ENCODE data around the gene CYFIP2. TPM values are rescaled to one million over a fixed set of nuclear protein-coding genes. Genes with fewer than 3 reads are reported as not detected.

Gene CYFIP2
- total RNA-seq, 1 donor from 2014 or later = 36.6 TPM

GRCh38 chr5:157443041-157443549, 177.2 kb downstream of the CYFIP2 start:
- no peaks in the 10 kb centered on the region for H3K4me1 ChIP-seq
- DNase-seq (no peak), ATAC-seq (no peak)
- intact Hi-C loops (cut with DNase I) = no loop called here
- H3K27ac ChIP-seq = no peak overlapping the region
- TF ChIP-seq CTCF (IDR thresholded peaks at IDR 0.05) = no peak
- H3K27me3 ChIP-seq (ENCODE audit: low read depth) = no peaks in the 10 kb centered on the region
- H3K4me3 ChIP-seq = no peak overlapping the region
- H3K9me3 ChIP-seq = no peaks in the 10 kb centered on the region
- H3K36me3 ChIP-seq = no peaks in the 10 kb centered on the region

GRCh38 chr5:157444224-157444623, 178.3 kb downstream of the CYFIP2 start:
- Histone ChIP-seq H3K27ac (no peak overlapping the region), H3K9me3 (no peaks in the 10 kb centered on the region), H3K4me3 (no peak overlapping the region), H3K27me3 (ENCODE audit: low read depth) (no peaks in the 10 kb centered on the region), H3K36me3 (no peaks in the 10 kb centered on the region), H3K4me1 (peaks cover 2% of the 10 kb centered on the region)
- ATAC-seq (no peak), DNase-seq (no peak)
- no peak for TF ChIP-seq CTCF (IDR thresholded peaks at IDR 0.05)
- intact Hi-C loops (cut with DNase I) = no loop called here

Other genes starting within 250 kb of the CYFIP2 start
- not detected for gene HAVCR1, start 207.0 kb upstream of the CYFIP2 start, total RNA-seq
- 33.8 TPM for gene HAVCR2, start 157.1 kb upstream of the CYFIP2 start, total RNA-seq
- gene MED7, start 123.3 kb upstream of the CYFIP2 start, total RNA-seq = 11.2 TPM
- gene GARIN3, start 99.9 kb upstream of the CYFIP2 start, total RNA-seq = not detected
- gene ITK, start 85.3 kb upstream of the CYFIP2 start, total RNA-seq = 6.3 TPM
- not detected for gene NIPAL4, start 194.1 kb downstream of the CYFIP2 start, total RNA-seq

Measured in lower lobe of right lung (tissue), 2 donors.